Right kidney (tissue), 1 donor: ENCODE data around the gene DNAH5.
"Not testable (repeated sequence)": the region's sequence is repeated elsewhere in the genome, so short reads cannot be mapped to it uniquely, and the experiment has no call there.

ENCODE experiments used
- DNase-seq: peaks from one replicate; pipeline ENCODE4 v3.0.0-alpha.2; 2016

The DNAH5 gene

GRCh38 chr5:13830536-13830935 lies 114.0 kb downstream of the DNAH5 start:
- DNase-seq, result no peak

GRCh38 chr5:13821366-13821765 lies 123.1 kb downstream of the DNAH5 start:
- no peak for DNase-seq

GRCh38 chr5:13816126-13816525 lies 128.4 kb downstream of the DNAH5 start:
- DNase-seq, result no peak

- no peak for DNase-seq
Measured at GRCh38 chr5:13814301-13814700, 130.2 kb downstream of the DNAH5 start.

GRCh38 chr5:13809921-13810320 lies 134.6 kb downstream of the DNAH5 start:
- no peak for DNase-seq

- DNase-seq, result no peak
Measured at GRCh38 chr5:13804336-13804735, 140.2 kb downstream of the DNAH5 start.

- DNase-seq, result not testable (repeated sequence)
Measured at GRCh38 chr5:13798569-13798968, 145.9 kb downstream of the DNAH5 start.

GRCh38 chr5:13785781-13786415 lies 158.6 kb downstream of the DNAH5 start:
- DNase-seq, result no peak

GRCh38 chr5:13783726-13784125 lies 160.8 kb downstream of the DNAH5 start:
- no peak for DNase-seq

- DNase-seq, result no peak
Measured at GRCh38 chr5:13780081-13780480, 164.4 kb downstream of the DNAH5 start.

GRCh38 chr5:13773649-13774048 lies 170.8 kb downstream of the DNAH5 start:
- DNase-seq, result no peak

GRCh38 chr5:13771011-13771571 lies 173.4 kb downstream of the DNAH5 start:
- no peak for DNase-seq

GRCh38 chr5:13766236-13766635 lies 178.3 kb downstream of the DNAH5 start:
- no peak for DNase-seq

- DNase-seq, result no peak
Measured at GRCh38 chr5:13763719-13764118, 180.8 kb downstream of the DNAH5 start.

GRCh38 chr5:13749766-13750165 lies 194.7 kb downstream of the DNAH5 start:
- DNase-seq, result no peak

- no peak for DNase-seq
Measured at GRCh38 chr5:13746026-13746425, 198.5 kb downstream of the DNAH5 start.

GRCh38 chr5:13745508-13745907 lies 199.0 kb downstream of the DNAH5 start:
- no peak for DNase-seq

- no peak for DNase-seq
Measured at GRCh38 chr5:13740471-13740870, 204.0 kb downstream of the DNAH5 start.

GRCh38 chr5:13739479-13739878 lies 205.0 kb downstream of the DNAH5 start:
- no peak for DNase-seq

- DNase-seq, result no peak
Measured at GRCh38 chr5:13735691-13736090, 208.8 kb downstream of the DNAH5 start.

GRCh38 chr5:13731121-13731628 lies 213.3 kb downstream of the DNAH5 start:
- no peak for DNase-seq

- no peak for DNase-seq
Measured at GRCh38 chr5:13708906-13709305, 235.6 kb downstream of the DNAH5 start.

GRCh38 chr5:13708432-13708831 lies 236.1 kb downstream of the DNAH5 start:
- DNase-seq, result no peak

GRCh38 chr5:13704396-13704795 lies 240.1 kb downstream of the DNAH5 start:
- DNase-seq, result no peak
